GM21737 (cell line): ENCODE results near the gene GABPB1.

Experiments used
- ATAC-seq: cut with Tn5 transposase; IDR thresholded peaks from one replicate; pipeline ENCODE4 v1.9.1; 2021; ENCODE audit warnings: mild to moderate bottlenecking, moderate library complexity; ENCODE audit not compliant: unreplicated experiment

Gene GABPB1

DNA sequence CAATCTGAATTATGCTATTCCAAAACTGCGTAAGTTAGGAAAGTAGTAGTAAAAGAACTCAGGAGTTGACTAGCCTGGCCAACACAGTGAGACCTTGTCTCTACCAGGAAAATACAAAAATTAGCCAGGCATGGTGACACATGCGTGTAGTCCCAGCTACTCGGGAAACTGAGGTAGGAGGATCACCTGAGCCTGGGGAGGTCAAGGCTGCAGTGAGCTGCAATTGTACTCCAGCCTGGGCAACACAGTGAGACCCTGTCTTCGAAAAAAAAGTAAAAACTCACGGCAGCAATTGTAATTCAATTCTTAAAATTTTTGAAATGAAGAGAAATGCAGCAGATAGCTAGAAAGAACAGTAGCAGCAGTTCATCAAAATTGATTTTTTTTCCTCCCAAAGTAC lies 9.7 kb downstream of the GABPB1 start:
- no peak for ATAC-seq

DNA sequence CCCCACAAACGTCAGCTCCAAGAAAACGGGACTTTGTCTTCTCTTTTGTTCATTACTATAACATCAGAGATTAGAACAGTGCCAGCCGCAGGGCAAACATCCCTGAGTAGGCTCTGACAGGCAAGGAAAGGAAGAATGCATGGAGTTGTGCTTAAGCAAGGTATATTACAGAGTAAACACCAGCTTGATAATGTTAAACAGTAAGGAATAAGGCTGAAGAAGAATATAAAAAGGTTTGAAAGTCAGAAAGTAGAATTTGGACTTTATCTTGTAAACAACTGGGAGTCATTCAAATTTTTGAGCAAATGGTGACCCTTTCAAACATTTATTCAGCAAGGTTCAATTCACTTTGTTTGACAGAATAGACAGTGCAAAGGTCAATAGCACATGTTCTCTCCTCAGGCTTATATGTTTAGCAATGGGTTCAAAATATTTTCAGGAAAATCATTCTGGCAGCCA lies 11.0 kb downstream of the GABPB1 start:
- no peak for ATAC-seq

DNA sequence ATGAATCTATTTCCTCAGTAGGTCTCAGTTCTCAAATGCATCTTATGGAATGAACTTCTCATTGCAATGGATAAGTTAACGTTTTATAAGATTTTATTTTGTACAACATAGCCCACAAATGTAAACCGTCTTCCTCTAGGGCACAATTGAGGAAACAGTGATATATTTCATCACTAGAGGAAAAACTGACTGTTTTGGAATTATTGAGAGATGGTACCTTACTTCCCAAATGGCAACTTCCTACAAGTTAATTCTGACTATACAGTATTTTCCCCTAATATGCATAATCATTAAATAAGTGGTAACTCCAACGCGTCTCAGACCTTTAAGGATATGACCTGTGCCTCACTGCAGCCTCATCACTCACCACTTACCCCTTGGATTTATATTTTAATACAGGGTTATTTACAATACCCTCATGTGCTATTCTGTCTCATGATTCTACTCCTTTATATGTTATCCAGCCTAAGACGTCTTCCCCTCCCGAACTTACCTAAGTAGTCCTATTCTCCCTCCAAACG lies 13.3 kb downstream of the GABPB1 start:
- no peak for ATAC-seq

DNA sequence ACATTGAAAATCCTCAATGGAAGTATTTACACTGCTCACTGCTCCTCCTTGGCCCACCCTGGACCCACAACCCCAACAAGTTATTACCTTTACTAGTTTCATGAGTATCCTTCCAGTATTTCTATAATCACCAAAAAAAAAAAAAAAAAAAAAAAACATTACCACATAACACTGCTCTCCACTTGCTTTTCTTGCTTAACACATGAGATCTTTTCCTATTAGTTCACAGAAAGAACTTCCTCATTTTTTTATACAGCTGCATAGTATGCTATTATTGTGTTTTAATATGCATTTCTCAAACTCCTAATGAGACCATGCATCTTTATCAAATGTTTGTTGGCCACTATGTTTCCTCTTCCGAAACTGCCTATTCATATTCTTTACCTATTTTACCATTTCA lies 14.6 kb downstream of the GABPB1 start:
- no peak for ATAC-seq

DNA sequence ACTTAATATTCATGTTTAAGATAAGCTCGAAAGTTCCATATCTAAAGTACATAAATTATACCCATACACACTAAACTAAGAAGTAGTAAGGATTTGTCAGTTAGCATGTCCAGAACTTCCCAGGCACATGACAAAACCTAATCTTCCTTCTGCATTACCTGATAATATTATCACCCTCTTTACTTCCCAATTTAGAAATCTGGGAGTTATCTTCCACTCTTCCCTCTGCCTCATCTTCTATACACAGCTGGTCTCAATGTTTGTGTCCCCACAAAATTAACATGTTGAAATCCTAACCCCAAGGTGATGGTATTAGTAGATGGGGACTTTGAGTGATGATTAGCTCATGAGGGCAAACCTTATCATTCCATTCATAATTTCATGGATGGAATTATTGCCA lies 15.3 kb downstream of the GABPB1 start:
- ATAC-seq, result no peak

DNA sequence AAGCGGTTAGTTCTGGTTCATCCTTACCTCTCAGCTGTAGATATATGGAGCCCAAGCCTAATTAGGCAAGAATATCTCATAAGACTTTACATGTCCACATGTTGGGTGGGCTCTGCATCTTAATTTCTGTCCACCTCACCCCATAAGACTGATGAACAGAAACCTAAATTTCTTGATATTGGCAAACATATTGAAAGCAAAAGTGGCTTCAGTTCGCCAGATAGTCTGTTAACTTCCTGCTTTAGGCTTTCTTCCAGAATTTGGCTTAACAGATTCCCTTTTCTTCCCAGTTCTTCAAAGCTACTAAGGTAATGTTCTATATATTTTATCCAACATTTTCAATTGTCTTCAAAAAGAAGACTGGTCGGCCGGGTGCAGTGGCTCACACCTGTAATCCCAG lies 19.7 kb downstream of the GABPB1 start:
- no peak for ATAC-seq

DNA sequence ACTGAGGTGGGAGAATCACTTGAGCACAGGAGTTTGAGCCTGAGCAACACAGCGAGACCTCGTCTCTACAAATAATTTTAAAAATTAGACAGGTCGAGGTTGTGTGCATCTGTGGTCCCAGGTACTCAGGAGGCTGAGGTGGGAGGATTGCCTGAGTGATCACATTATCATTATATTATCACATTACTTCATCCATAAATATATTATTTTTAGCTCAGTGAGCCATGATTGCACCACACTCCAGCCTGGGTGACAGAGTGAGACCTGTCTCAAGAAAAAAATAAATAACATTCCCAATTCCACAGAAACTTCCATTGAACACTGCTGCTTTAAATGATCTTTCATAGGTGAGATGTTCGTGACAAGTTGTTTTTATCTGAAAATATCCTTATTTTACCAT lies 21.8 kb downstream of the GABPB1 start:
- ATAC-seq, result no peak

DNA sequence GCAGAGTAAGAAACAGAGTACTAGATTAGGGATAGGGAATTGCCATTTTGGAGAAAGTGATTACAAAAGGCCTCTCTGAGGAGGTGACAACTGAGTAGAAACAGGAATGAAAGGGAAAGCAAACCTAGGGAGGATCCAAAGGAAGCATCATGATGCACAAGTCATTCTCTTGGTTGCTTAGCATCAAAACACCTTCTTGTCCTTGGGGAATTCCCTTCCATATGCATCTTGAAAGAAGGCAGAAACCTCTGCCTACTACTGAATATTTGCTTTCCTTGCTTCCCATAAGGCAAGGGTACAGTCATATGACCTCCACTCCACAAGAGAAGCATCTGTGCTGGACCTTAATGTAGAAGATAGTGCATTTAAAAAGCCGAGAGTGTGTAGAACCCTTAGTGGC lies 24.1 kb downstream of the GABPB1 start:
- no peak for ATAC-seq

DNA sequence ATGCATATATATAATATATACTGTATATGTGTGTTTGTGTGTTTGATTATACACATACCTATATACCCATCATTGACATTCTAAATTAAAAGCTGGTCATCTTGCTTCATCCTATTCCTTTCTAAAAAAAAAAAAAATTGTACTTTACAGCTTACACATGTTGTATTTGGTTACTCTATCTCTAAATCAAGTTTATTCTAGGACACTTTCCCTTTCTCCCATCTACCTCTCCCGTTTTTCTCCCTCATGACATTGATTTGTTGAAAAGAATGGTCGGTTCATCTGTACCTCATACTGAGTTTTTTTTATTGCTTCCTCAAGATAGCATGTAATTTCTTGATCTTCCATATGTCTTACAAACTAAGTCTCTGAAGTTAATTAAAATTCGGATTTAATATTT lies 26.9 kb downstream of the GABPB1 start:
- no peak for ATAC-seq

DNA sequence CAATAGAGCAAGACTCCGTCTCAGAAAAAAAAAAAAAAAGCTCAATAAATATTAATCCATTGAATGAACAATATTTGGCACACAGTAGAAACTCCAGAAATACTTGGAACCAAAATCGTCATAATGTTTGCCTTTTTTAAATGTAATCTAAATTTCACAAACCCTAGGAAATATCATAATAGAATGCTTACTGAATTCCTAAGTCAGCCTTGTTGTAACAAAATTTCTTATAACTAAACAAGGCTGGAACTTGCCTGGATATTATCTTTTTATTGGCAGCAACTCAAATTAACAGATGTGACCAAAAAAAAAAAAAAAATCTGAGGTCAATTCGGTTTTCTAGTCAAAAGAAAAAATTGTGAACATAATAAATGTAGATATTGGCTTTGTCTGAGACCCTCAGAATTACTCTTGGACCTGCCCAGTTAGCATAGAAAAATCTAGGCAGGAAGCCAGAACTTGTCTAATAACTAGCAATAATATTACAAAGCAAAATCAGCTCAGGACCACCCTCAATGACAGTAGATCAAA lies 33.3 kb downstream of the GABPB1 start:
- ATAC-seq, result no peak

DNA sequence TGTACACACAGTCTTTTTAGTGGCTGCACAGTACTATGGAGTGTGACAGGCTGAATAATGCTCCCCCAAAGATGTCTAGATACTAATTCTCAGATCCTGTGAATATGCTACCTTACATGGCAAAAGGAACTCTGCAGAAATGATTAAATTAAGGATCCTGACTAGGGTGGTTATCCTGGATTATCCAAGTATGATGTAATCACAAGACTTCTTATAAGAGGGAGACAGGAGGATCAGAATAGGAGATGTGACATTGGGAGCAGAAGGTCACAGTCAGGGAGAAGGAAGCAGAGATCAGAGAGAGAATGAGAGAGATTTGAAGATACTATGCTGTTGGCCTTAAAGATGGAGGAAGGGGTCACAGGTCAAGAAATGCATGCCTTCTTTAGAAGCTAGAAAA lies 34.5 kb downstream of the GABPB1 start:
- no peak for ATAC-seq

DNA sequence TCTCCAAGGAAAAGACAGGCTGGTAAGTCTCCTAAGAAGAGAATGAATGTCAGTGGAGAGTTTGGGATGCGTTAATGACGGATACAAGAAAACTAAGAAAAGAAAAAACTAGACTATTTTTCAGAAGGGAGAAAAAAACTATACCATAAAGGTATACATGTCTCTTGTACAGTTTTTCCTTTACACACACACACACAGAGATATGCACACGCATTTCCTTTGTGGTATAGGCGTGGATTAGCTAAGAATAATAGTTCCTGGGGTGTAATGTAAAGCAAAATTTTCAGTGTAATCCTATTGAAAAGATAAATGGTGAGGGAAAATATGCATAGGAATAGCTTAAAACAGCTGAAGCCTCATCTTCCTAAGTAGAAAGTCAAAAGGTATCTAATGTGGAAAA lies 36.3 kb downstream of the GABPB1 start:
- ATAC-seq, result no peak

DNA sequence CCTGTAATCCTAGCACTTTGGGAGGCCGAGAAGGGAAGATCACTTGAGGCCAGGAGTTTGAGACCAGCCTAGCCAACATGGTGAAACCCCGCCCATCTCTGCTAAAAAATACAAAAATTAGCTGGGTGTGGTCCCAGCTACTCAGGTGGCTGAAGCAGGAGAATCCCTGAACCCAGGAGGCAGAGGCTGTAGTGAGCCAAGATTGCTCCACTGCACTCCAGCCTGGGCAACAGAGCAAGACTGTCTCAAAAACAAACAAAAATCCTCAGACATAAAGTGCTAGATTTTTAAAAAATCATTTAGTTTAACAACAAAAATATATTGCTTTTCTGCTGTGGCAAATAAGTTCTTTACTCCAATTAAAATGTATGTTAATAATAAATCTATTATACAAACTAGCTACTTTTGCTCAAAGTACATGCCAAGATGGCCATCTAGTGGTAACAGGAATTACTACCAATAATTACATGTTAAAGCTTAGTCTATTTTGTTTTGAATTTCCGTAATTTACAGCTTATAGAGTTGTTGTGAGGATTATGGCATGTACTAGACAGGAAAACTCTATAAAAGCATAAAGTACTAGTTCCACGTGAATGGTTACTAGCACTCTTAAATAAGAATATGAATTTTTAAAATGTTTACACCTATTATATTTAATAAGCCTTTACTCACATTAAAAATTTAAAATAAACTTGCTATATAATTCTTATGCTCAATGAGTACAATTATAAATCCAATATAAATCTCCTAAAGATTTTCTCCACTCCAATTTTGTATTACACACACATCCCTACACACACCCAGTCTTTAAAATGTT lies 39.0 kb downstream of the GABPB1 start:
- no peak for ATAC-seq

DNA sequence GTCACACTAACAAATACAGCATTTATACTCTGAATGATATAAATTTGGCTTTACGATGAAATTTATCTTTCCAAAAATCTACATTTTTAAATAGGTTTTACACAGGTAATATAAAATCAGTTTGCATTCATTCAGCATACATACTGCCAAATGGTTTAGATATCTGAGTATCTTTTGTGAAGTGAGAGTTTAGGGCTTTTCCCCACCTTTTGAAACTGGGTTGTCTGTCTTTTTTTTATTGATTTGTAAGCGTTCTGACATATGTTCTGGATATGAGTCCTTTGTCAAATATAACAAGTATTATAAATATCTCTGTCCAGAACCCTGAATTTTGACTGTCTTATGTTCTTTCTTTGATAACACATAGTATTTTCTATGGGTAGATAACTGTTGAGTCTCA lies 42.4 kb downstream of the GABPB1 start:
- no peak for ATAC-seq

DNA sequence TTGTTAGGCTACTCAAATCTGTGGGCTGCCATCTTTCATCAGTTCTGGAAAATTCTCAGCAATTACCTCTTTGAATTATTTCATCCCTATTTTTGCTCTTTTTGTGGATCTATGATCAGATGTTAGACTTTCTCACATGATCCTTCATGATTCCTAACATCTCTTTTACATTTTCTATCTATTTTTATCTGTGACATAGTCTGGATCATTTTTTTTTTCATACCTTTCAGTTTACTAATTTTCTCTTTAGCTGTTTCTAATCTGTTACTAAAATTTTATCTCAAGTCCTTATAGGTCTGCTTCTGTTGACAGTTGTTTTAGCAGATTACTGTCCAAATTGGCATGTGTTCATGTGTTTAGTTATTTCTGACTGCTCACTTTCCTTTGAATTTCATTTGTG lies 47.2 kb downstream of the GABPB1 start:
- ATAC-seq, result no peak

DNA sequence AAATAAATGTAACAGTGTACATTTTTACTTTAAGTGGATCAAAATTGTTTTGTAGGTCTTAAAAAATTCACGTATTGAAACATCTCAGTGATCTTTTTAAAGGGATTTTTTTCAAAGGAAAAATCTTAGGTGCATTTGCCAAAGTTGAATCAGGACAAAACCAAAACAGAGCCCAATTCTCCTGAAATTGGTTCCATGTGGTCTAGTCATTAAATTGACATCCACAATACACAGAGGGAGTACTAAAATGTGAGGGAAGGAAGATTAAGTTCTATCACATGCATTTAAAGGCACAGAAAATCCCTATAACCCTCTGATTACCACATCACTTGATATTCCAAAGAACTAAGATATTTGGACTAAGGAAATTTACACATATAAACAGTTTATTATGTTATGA lies 50.2 kb downstream of the GABPB1 start:
- ATAC-seq, result no peak

DNA sequence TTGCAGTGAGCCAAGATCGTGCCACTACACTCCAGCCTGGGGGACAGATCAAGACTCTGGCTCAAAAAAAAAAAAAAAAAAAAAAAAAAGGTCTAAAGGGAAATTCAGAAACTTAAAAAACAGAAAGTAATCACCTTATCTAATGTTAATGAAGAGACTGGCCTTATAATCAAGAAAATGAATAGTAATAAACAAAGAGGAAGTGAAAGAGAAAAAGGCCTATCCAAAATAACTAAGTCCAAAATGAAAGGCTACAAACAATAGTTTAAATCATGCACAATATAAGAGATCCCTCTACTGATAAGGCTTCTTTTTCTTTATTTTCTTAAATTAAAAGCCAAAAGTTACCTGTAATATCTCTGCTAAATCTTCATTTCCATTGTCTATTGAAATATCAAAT lies 52.4 kb downstream of the GABPB1 start:
- ATAC-seq, result no peak

DNA sequence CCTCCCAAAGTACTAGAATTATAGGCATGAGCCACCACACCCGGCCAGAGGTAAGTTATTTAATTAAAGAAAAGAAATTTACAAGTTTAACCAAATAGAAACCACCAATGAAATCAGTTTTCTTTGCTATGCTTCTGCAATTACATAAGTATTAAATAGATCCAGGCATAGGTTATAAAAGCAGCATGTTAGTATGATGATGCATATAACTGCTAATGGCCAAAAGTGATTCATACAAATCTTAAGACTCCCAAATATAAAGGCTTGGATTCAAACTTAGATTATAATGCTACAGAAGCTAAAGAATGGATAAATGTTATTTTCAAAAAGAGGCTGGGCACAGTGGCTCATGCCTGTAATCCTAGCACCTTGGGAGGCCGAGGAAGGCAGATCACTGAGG lies 56.7 kb downstream of the GABPB1 start:
- no peak for ATAC-seq

DNA sequence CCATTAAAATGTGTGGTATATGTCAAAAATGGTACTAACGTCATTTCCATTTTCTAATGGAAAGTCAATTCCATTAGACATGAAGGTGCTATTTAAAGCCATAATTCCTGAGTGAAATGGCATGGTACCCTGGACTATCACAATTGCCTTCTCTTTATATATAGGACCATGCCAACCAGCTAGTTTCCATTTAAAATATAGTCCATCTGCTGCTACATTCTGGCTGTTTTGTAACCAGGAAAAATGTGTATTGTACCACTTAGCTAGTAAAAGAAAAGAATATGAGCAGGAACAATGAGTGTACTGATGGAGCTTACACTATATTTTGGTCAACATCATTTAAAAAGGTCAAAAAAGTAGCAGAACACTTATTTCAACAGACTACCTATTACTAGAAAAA lies 59.0 kb downstream of the GABPB1 start:
- ATAC-seq, result no peak

DNA sequence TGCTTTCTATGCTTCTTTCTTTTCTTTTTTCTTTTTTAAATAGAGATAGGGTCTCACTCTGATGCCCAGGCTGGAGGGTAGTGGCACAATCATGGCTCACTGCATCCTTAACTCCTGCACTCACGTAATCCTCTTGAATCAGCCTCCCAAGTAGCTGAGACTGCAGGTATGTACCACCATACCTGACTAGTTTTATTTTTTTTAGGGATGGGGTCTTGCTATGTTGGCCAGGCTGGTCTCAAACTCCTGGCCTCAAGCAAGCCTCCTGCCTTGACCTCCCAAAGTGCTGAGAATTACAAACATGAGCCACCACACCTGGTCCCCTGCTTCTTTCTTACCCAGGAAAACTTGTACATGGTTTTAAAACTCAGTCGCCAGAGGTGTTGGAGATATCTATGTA lies 65.2 kb downstream of the GABPB1 start:
- ATAC-seq, result no peak

DNA sequence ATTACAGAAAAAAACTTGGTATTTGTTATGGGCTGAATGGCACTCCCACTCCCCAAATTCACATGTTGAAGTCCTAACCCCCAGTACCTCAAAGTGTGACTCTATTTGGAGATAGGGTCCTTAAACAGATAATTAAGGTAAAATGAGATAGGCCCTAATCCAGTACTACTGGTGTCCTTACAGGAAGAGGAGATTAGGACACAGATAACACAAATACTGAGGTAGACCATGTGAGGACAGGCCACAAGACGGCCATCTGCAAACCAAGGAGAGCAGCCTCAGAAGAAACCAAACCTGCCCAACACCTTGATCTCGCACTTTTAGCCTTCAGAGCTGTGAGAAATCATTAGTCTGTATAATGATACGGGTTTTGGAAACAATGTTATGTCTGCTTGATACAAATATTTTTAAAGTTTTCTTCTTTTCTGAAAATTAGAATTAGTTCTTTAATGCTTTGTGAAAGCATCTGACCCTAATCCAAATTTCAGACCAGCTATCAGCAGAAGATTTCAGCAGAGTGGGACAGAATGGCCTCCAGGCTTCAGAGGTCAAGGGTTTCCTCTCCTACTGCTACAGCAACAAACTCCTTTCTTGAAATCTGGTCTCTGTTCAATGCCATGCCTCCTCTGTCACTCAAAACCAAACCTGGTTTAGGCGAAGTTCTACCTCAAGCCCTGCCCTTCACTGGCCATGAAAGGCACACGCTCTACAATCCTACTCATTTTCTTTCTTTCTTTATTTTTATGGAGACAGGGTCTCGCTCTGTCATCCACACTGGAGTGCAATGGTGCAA lies 67.5 kb downstream of the GABPB1 start:
- ATAC-seq, result no peak

DNA sequence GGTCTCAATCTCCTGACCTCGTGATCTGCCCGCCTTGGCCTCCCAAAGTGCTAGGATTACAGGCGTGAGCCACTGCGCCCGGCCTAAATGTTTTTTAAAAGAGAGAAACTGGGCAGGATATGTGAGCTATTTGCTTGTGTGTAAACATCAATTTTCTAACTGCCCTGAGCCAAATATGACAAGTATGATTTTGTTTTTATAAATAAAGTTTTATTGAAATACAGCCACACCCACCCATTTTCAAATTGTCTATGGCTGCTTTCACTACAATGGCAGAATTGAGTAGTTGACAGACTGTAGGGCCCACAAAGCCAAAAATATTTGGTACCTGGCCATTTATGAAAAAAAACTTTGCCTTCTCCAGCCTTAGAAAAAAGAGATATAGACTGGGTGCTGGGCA lies 73.6 kb downstream of the GABPB1 start:
- ATAC-seq, result no peak
